ENCODE measurements around the gene EDC3.
"Not testable (repeated sequence)": the region's sequence is repeated elsewhere in the genome, so short reads cannot be mapped to it uniquely, and the experiment has no call there.

The EDC3 gene

DNA sequence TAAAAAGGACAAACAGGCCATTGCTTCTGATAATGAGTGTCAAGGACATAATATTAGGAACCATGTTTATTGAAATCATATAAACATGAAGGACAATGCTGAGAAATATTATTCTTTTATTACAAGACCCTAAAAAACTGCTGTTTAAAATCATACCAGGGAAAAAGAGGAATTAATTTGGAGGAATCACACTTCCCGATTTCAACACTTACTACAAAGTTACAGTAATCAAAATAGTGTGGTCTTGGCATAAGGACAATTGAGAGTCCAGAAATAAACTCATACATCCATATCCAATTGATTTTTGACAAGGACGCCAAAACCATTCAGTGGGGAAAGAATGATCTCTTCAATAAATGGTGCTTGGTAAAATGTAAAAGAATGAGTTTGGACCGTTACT is 16.5 kb upstream of the EDC3 start:
- in situ Hi-C loops (cut with MboI; ENCODE audit: low pct_unique_long_range_greater_than_20kb, low sequenced_read_pairs) = no loop called here
- no peak for DNase-seq

DNA sequence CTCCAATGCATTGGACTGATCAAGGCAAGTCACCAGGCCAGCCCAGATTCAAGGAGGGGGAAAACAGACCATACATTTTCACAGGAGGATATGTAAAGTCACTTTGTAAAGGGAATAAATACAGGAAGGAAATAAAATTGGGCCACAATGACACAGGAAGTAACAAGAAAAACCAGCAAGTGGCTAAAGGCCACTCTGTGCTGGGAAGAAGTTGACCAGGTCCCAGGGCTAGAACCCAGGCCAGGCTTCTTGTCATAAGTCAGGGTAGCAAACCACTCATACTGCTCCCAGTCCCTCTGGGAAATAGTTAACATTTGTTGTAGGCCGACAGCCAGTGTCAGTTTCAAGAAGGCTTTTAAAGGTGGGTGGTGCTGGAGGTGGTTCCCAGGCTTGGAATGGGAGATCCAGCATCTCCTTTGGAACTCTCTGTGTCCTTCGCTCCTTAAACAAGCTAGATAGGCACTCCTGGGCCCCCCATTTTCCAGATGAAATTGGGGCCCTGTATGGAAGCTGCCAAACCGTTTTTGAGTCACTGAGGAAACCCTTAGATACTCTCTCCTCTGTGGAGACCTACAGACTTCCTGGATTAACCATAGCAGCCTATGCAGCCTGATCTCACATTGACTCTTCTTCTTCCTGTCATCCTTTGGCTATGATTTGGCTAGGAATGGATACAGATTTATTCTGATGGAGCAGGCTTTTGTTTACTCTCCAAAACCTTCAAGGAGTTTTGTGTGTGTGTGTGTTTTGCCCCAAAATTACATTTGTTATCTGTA is 14.7 kb upstream of the EDC3 start:
- DNase-seq = no peak
- in situ Hi-C loops (cut with MboI; ENCODE audit: low pct_unique_long_range_greater_than_20kb, low sequenced_read_pairs) = no loop called here

DNA sequence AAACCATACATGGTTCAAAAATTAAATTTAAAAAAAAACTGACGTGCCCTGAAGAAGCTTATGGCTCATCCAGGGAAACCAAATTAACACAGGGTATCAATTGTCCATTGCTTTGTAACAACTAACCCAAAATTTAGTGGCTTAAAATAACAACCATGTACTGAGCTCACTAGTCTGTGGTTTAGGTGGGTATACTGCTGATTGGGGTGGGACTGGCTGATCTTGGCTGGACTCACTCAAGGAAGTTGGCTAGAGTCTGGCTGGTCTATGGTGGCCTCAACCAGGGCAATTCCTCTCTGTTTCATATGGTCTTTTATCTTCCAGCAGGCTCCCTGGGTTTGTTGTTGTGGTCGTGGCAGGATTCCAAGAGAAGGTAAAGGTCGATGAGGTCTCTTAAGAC is 14.1 kb upstream of the EDC3 start:
- no peak for DNase-seq
- in situ Hi-C loops (cut with MboI; ENCODE audit: low pct_unique_long_range_greater_than_20kb, low sequenced_read_pairs) = no loop called here

DNA sequence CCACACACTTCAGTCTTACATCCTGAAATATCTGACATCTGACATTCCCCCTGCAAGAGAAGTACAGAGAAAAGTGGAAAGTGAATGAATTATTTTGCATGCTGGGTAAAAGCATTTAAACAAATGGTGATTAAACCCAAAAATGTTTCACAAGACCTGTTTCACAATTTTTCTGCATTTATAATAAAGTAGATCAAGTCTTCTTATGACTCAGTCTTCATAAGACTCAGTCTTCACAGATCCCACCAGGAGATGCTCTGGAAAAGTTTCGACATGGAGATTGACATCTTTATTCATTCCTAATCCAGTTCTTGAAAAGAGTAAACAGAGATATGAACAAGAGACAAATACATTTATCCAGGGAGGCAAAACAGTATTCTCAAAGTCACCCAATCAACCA is 13.2 kb upstream of the EDC3 start:
- in situ Hi-C loops (cut with MboI; ENCODE audit: low pct_unique_long_range_greater_than_20kb, low sequenced_read_pairs) = no loop called here
- no peak for DNase-seq

DNA sequence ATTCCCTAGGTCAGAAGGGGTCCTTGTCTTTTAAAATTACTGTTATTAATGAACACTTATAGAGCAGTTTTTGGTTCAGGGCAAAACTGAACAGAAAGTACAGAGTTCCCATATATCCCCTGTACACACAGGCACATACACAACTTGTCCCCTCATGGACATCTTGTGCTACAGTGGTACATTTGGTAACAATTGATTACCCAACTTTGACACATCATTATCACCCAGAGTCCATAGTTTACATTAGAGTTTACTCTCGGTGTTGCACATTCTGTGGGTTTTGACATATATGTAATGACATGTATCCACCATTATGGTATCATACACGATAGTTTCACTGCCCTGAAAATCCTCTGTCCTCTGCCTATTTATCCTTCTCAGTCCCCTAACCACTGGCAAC is 984 bp upstream of the EDC3 start:
- in situ Hi-C loops (cut with MboI; ENCODE audit: low pct_unique_long_range_greater_than_20kb, low sequenced_read_pairs) = no loop called here
- DNase-seq = no peak

DNA sequence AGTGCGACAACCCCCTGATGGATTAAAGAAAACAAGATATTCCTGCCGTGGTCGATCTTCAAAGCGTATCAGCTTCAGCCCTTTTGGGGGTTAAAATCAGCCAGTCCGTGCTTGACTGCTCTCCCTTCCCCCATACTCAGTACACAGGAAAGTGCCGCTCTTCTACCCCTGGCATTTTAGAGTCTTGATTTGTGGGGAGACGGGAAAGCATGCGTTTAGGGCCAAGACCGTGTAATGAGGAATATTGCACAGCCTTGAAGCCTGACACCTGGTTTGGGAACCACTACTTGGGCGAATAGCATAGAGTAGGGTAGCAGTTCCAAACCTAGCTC is 540 bp upstream of the EDC3 start:
- DNase-seq = no peak
- in situ Hi-C loops (cut with MboI; ENCODE audit: low pct_unique_long_range_greater_than_20kb, low sequenced_read_pairs) = no loop called here

DNA sequence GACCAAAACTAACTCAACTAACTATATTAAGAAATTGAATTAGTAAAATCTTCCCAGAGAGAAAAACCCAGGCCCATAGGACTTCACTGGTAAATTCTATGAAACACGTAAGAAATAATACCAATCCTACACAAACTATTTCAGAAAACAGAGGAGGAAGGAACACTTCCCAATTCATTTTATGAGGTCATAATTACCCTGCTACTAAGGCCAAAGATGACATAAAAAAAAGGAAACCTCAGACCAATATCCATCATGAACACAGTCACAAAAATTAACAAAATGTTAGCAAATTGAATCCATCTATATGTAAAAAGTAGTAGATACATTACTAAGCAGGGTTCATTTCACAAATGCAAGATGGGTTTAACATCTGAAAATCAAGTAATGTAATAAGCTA is 3.5 kb downstream of the EDC3 start:
- in situ Hi-C loops (cut with MboI; ENCODE audit: low pct_unique_long_range_greater_than_20kb, low sequenced_read_pairs) = no loop called here
- no peak for DNase-seq

DNA sequence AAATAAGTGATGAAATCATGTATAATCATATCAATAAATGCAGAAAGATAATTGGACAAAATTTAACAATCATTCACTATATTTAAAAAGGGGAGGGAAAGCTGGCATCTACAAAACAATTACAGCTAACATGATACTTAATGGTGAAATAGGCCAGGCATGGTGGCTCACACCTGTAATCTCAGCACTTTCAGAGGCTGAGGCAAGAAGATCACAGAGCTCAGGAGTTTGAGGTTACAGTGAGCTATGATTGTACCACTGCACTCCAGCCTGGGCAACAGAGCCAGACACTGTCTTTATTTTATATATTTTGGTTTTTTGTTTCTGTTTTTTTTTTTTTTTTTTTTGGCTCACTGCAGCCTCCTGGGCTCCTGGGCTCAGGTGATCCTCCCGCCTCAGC is 12.1 kb downstream of the EDC3 start:
- no peak for DNase-seq
- in situ Hi-C loops (cut with MboI; ENCODE audit: low pct_unique_long_range_greater_than_20kb, low sequenced_read_pairs) = no loop called here

DNA sequence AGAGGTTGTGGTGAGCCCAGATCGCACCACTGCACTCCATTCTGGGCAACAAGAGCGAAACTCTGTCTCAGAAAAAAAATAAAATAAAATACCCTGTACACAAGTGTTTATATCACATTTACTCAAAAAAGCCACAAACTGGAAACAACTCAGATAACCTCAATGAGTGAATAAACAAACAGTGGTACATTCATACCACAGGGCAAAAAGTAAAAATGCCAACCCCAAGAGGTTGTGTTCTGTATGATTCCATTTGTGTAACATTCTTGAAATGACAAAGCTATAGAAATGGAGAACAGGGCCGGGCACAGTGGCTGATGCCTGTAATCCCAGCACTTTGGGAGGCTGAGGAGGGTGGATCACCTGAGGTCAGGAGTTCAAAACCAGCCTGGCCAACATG is 12.9 kb downstream of the EDC3 start:
- in situ Hi-C loops (cut with MboI; ENCODE audit: low pct_unique_long_range_greater_than_20kb, low sequenced_read_pairs) = no loop called here
- DNase-seq = no peak

DNA sequence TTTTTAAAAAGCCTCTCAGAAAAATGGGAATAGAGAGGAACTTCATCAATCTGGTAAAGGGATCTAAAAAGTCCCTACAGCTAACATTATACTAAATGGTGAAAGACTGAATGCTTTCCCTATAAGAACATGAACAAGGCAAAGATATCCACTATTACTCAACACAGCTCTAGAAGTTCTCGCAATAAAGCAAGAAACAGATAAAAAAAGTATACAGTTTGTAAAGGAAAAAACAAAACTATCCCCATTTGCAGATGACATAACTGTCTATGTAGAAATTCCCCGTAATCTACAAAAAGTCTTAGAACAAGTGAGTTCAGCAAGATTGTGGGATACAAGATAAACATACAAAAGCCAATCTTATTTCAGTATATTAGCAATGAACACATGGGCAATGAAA is 15.4 kb downstream of the EDC3 start:
- no peak for DNase-seq
- in situ Hi-C loops (cut with MboI; ENCODE audit: low pct_unique_long_range_greater_than_20kb, low sequenced_read_pairs) = no loop called here

DNA sequence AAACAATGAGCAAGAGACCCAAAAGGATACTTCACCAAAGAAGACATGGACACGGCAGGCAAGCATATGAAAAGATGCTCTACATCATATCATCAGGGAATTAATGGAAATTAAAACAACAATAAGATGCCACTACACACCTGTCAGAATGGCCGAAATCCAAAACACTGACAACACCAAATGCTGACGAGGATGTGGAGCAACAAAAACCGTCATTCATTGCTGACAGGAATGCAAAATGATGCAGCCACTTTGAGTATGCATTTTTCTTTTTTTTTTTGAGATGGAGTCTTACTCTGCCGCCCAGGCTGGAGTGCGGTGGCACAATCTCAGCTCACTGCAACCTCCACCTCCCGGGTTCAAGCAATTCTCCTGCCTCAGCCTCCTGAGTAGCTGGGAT is 19.0 kb downstream of the EDC3 start:
- in situ Hi-C loops (cut with MboI; ENCODE audit: low pct_unique_long_range_greater_than_20kb, low sequenced_read_pairs) = no loop called here

DNA sequence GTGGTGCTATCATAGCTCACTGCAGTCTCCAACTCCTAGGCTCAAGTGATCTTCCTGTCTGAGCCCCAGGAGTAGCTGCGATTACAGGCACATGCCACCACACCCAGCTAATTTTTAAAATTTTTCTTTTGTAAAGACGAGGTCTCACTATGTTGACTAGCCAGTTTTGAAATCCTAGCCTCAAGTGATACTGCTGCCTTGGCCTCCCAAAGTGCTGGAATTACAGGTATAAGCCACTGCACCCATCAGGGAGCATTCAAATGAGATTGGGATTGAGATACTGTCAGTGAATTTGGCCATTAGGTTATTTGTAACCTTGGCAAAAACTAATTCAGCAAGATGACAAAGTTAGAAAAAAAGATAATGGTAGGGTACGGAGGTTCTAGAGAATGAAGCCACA is 21.7 kb downstream of the EDC3 start:
- DNase-seq = no peak
- in situ Hi-C loops (cut with MboI; ENCODE audit: low pct_unique_long_range_greater_than_20kb, low sequenced_read_pairs) = no loop called here

More for the DNA sequence above, 19.0 kb downstream of the EDC3 start:
- DNase-seq = no peak

DNA sequence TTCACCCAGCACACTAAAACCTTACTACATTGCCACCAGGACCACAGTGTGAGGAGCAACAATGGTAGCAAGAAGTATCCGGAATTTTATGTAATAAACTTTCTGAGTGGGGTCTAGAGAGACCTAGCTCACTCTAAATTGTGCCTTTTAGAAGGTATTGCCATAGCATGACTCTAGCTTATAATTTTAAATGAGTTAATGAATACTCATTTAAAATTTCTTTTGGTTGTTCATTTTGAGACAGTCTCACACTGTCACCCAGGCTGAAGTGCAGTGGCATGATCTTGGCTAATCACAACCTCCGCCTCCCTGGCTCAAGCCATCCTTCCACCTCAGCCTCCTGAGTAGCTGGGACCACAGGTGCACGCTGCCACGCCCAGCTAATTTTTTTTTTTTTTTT is 26.2 kb downstream of the EDC3 start:
- in situ Hi-C loops (cut with MboI; ENCODE audit: low pct_unique_long_range_greater_than_20kb, low sequenced_read_pairs) = no loop called here
- DNase-seq = no peak

DNA sequence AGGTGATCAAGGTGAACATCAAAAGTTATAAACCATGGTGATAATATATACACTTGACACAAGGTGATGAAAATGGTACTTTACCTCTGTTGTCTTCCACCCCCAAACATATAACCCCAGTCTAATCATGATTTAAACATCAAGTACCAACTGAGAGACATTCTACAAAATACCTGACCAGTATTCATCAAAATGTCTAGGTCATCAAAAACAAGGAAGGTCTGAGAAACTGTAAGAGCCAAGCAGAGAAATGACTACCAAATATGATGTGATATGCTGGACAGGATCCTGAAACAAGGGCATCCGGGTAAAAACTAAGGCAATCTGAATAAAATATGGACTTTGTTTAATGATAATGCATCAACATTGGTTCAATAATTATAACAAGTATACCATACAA is 27.8 kb downstream of the EDC3 start:
- in situ Hi-C loops (cut with MboI; ENCODE audit: low pct_unique_long_range_greater_than_20kb, low sequenced_read_pairs) = no loop called here
- no peak for DNase-seq

DNA sequence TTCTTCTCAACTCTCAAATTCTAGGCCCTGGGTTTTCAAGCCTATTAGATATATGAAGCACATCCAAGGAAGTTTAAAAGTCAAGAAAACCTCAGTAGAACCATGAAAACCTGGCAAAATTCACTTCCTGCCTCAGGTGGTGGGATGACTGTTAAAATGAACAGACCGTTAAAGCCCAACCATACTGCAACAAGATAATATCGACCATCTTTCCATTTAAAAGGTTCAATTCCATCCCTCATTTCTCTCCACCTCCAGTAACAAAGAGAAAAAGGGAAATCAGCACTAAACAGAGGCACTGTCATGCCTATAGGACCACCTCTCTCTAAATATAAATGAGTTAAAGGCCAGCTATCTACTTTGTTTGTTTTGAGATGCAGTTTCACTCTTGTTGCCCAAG is 31.2 kb downstream of the EDC3 start:
- no peak for DNase-seq
- in situ Hi-C loops (cut with MboI; ENCODE audit: low pct_unique_long_range_greater_than_20kb, low sequenced_read_pairs) = no loop called here

DNA sequence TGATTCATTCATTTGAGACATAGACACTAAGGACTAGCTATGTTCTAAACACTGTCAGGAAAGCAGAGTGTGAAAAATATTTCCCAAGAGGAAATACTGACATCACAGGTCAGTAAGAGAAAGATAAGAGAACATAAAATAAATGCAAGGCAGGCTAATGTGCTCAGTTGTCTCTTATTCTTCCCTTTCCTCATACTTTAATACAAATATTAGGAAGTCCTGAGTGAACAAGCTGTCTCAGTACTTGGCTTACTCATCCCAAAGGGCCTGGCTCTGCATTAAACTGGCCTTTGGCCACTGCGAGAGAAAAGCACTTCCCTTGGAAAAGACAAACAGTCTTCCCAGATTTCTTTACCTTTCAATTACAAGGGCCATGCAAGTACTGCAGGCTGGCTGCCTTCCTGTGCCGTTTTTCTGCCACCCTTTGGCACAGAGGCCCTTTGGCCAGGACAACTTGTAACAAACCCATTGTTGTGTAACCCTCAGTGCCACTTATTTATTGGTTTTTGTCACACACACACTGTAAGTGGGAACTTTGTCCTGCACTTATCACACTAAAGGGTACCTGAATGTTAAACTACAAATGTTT is 31.7 kb downstream of the EDC3 start:
- DNase-seq = no peak
- in situ Hi-C loops (cut with MboI; ENCODE audit: low pct_unique_long_range_greater_than_20kb, low sequenced_read_pairs) = no loop called here

DNA sequence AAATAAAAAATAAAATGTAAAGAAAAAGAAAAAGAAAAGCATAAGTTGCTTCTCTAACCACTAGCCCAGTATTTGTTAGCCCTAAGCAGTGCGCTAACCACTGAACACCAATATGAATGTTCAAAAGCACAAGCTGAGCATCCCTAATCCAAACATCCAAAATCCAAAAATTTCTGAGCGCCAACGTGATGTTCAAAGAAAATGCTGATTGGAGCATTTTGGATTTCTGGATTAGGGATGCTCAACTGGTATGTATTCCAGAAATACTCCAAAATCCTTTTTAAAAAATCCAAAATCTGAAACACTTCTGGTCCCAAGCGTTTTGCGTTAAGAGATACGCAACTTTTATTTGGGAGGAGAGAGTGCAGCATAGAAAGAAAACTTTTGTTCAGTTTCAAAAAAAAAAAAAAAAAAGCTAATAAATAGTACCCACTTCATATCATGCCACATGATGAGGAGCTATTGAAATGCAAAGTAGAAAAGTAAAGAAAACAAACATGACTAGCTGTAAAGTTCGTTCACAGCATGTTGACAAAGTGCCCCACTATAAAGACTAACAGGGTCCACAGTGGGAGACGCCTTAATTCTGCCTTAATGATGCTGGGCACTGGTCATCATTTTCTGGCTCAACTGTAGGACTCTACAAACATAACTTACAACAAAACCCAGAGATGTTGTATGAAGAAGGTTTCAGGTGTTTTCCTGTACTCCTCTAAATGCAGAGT is 32.4 kb downstream of the EDC3 start:
- no peak for DNase-seq
- in situ Hi-C loops (cut with MboI; ENCODE audit: low pct_unique_long_range_greater_than_20kb, low sequenced_read_pairs) = no loop called here

DNA sequence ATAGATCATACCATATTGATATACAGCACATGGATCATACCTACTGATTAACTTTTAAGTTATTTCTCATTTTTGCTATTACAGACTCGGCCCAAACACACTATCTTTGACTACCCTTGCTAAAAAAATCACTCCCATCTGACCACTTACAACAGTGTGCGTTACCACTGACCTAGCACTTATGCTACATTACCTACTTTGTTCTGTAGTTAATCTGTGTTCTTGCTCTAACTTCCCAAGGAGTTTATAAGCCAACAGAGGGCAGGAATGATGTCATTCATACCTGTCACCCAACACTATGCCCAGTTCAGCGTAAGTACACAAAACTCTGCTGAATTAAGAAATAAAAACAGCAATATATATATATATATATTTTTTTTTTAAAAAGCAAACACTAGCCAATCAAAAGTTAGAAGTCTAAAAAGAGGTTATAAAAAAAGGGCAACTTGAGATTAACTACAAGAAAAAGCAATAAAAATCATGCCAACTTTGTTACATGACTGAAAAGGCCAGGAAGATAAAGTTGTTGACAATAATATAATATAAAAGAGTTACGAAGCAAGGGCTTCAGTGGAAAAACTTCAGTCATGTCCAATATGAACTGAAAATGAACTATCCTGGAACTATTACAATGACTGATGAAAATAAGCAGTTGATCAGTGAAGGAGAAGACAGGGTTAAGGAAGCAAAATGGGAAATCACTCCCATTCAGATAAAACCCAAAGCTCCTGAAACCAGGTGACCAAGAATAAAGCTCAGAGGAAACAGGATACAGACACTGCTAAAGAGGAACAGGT is 33.6 kb downstream of the EDC3 start:
- in situ Hi-C loops (cut with MboI; ENCODE audit: low pct_unique_long_range_greater_than_20kb, low sequenced_read_pairs) = no loop called here
- DNase-seq = no peak

DNA sequence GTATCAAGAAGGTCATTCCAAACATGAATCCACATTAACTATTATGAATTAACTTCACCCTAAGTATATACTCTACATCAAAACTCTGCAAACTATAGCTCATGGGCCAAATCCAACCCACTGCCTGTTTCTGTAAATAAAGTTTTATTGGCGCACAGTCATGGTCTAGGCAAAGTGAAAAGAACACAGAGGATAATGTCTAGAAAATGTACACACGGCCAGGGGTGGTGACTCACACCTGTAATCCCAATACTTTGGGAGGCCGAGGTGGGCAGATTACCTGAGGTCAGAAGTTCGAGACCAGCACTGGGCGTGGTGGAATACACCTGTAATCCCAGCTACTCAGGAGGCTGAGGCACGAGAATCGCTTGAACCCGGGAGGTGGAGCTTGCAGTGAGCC is 34.5 kb downstream of the EDC3 start:
- DNase-seq; in situ Hi-C loops (cut with MboI; ENCODE audit: low pct_unique_long_range_greater_than_20kb, low sequenced_read_pairs): not testable (repeated sequence)

DNA sequence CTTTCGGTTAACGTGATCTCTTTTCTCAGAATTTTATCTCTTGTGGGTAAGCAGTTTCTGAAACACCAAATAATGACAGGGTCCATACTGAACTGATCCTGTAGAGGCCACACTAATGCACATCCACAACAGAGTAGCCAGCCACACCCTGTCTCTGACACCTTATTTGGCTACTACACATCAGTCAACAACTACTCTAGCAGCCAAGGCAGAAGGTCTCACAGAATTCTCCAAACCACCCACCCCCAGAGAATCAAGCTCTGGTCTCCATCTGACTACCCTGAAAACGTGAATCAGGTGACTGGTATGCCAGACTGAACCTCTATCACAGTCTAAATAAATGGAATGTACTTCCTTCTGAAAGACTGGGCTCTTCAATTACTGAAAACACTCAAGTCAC is 38.0 kb downstream of the EDC3 start:
- DNase-seq = no peak
- in situ Hi-C loops (cut with MboI; ENCODE audit: low pct_unique_long_range_greater_than_20kb, low sequenced_read_pairs) = no loop called here

Data from KBM-7 (cell line).